Occipital lobe (tissue), 2 donors: ENCODE results near the gene NCBP1. TPM values are rescaled to one million over a fixed set of nuclear protein-coding genes. Genes with fewer than 3 reads are reported as not detected.

Experiments used
- DNase-seq: peaks from one replicate; lab custom pipeline; 2025; lab: John Stamatoyannopoulos, UW
- total RNA-seq: library from RNA; depleted of rRNA; stranded (reverse); fragments of >200 nt; gene quantifications from one replicate; pipeline ENCODE4 v1.2.3, GENCODE V29; 2014

NCBP1 gene
- total RNA-seq, 1 donor from 2014 or later = 64.3 TPM

GRCh38 chr9:97714435-97714834 is 80.8 kb downstream of the NCBP1 start:
- no peak for DNase-seq

- DNase-seq = no peak
These were observed 84.2 kb downstream of the NCBP1 start for GRCh38 chr9:97717866-97718265.

GRCh38 chr9:97721396-97721795 is 87.8 kb downstream of the NCBP1 start:
- DNase-seq = no peak

DNA sequence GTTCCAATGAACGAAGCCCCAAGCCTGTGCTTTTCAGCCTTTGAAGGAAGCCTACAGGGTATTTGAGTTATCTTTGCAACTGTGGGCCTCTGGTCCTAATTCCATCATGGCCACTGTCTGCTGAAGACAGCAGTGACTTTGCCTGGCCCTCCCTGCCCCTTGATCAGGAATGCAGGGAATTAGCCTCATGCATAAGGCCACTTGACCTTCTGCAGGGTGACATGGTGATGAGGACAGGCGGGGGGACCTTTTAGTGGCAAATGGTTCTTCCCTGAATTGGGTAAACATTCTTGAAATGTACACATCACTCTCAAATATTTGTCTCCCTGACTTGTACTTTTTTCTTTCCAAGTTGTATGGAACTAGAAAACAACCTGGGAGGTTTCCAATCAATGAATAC is 88.7 kb downstream of the NCBP1 start:
- DNase-seq = no peak

Other genes starting within 250 kb of the NCBP1 start
- gene TDRD7, start 221.7 kb upstream of the NCBP1 start, total RNA-seq = 33.2 TPM
- gene TMOD1, start 132.2 kb upstream of the NCBP1 start, total RNA-seq = 22.8 TPM
- gene TSTD2, start 453 bp upstream of the NCBP1 start, total RNA-seq = 43.0 TPM
- gene XPA, start 63.5 kb downstream of the NCBP1 start, total RNA-seq = 20.9 TPM
- gene FOXE1, start 219.4 kb downstream of the NCBP1 start, total RNA-seq = not detected